Erythroblast (primary cell): ENCODE data around the gene NFIC.

Source experiments
- DNase-seq, 2 experiments: peaks; one replicate each; lab custom pipeline; 2025; lab: John Stamatoyannopoulos, UW
- GATA1 ChIP-seq: IDR thresholded peaks from 2 replicates; pipeline ENCODE4 v1.6.1; 2011; ENCODE audit warnings: low read depth, mild to moderate bottlenecking, control low read depth, low read length, moderate library complexity
- POLR2A ChIP-seq: IDR thresholded peaks from 2 replicates; pipeline ENCODE4 v1.6.1; 2011; ENCODE audit warnings: mild to moderate bottlenecking, low read length

The NFIC gene

GRCh38 chr19:3454656-3455392 is 88.4 kb downstream of the NFIC start:
- no peak for DNase-seq
- TF ChIP-seq GATA1 (no peak), POLR2A (no peak)

DNA sequence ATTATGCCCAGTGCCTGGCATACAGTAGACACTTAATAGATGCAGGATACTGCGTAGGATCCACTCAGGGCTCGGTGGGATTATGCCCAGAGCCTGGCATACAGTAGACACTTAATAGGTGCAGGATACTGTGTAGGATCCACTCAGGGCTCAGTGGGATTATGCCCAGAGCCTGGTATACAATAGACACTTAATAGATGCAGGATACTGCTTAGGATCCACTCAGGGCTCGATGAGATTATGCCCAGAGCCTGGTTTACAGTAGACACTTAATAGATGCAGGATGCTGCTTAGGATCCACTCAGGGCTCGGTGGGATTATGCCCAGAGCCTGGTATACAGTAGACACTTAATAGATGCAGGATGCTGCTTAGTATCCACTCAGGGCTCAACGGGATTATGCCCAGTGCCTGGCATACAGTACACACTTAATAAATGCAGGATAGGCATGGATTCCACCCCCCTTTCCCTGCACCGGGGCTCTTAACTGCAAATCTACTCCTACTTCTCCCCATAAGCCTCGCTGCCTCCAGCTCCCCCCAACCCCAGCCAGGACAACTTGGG is 89.1 kb downstream of the NFIC start:
- DNase-seq = no peak

DNA sequence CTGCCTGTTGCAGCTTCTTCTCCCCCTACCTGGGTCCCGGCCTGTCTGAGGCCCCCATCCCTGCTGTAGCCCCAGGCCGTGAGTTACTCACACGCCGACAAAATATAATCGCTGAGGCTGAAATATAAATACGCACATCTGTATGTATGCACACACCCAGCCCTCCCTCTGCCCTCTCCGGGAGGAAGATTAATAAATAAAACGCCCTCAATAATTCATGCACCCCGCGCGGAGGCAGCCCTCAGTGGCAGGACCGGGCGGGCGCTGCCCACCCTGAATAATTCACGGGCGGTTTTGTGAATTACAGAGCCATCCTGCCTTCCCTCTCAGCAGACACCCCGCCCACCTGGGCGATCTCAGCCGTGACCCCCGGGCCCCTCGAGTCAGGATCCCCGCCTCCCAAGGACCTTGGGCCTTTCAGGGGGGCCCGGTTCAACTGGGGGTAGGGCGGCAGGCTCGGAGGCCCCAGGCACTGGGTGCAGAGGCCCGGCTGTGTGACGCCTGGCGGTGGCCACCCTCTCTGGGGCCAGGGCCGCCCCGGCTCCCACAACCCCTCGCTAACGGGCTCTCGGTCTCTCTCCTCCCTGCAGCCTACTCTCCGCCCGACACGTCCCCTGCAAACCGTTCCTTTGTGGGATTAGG is 89.7 kb downstream of the NFIC start:
- TF ChIP-seq GATA1 = no peak
- TF ChIP-seq POLR2A = no peak
- no peak for DNase-seq

More for the DNA sequence above, 89.1 kb downstream of the NFIC start:
- TF ChIP-seq POLR2A = no peak
- TF ChIP-seq GATA1 = no peak

DNA sequence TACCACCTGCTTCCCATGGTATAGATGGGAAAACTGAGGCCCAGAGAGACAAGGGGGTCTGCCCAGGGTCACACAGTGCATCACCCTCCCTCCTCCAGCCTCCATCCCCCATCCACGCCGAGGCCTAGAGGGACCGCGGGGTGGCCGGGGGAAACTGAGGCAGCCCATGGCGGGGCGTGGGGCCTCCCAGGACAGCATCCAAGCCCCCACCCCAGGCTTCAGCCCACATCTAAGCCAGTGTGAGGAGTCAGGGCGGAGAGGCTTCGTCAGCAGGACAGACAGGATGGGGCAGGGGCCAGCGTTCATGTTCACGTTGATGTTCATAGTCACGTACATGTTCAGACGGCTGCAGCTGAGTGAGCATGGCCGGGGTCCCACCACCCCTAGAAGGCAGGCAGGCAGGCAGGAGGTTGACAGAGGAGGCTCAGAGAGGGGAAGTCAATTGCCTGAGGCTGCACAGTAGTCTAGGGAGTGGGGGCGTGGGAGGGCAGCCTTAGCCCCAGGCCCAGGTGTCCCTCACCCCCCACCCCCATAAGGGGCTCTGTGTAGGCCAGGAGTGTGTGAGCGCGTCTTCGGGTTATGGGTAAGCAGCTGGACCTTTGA is 90.6 kb downstream of the NFIC start:
- DNase-seq = no peak
- no peak for TF ChIP-seq POLR2A
- TF ChIP-seq GATA1 = no peak

- no peak for DNase-seq
- TF ChIP-seq GATA1 (no peak), POLR2A (no peak)
Measured at GRCh38 chr19:3457528-3458228, 91.3 kb downstream of the NFIC start.

DNA sequence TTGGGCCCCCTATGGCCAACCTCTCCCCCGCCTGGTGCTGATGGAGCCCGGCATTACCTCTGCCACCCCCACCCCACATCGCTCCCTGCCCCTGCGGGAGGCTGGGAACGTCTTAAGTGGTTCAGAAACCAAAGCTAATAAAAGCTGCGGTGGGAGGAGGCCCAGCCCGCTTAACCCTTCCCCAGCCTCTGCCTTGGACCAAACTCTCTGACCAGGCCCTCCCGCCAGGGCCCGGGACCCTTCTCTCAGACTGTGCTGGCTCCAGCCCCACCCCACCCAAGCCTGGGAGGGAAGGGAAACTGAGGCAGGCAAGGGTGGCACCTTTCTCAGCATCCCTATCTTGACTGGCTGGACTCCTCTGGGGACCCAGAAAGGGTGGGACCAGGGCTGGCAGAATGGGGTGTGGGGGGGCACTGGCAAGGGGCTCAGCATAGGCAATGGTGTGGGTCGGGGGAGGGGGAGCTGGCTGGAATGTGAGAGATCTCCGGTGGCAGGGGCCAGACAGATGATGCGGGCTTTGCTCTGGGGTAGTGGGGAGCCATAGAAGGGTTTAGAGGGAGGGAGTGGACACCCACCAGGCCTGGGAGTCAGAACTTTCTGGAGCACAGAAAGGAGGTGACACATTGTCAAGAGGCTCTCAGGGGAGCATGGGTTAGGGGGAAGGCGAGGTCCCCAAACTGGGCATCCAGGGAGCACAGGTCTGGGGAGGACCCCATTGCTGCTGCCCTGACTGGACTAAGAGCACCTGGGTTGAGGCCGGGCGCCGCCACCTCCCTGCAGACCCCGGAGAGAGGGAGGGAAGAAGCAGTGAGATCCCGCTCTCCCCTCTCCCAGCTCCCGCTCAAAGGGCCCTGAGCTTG is 92.1 kb downstream of the NFIC start:
- no peak for DNase-seq
- no peak for TF ChIP-seq GATA1
- TF ChIP-seq POLR2A = no peak

DNA sequence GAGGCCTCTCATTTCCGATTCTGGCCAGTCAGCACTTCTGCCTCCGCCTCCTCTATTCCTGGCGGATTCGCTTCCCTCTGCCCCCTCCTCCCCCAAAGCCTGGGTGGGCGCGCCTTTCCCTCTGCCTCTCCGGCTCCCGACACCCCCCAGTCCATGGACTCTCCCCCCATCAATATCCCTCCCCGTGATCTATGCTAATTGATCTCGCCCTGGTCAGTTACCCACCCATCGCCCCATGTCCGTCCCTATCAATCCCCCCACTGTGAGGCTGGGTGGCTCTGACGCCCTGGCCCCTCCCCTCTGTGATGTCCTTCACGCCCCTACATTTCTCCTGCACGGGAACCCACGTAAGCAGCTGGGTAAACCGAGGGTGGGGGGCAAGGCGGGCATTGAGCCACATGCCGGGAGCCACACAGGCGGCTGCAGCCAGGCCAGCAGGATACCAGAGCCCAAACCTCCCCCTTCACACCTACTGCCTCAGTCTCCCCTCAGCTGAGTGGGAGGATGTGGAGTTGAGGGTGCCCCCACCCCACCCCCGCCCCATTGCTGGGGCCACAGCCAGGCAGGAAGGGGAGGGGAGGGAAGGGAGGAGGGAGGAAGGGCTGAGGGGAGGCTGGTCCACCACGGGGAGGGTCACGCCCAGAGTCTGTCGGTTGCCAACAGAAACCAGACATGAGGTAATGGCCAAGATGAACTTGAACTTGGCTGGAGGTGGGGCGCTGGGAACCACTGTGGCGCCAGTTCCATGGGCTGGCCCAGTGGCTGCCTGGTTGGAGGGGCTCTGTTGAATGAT is 92.9 kb downstream of the NFIC start:
- TF ChIP-seq GATA1 (no peak), POLR2A (no peak)
- DNase-seq = peak; percentile 58 to 64

- no peak for TF ChIP-seq GATA1
- TF ChIP-seq POLR2A = no peak
- DNase-seq = no peak
Measured at GRCh38 chr19:3459965-3460582, 93.7 kb downstream of the NFIC start.

DNA sequence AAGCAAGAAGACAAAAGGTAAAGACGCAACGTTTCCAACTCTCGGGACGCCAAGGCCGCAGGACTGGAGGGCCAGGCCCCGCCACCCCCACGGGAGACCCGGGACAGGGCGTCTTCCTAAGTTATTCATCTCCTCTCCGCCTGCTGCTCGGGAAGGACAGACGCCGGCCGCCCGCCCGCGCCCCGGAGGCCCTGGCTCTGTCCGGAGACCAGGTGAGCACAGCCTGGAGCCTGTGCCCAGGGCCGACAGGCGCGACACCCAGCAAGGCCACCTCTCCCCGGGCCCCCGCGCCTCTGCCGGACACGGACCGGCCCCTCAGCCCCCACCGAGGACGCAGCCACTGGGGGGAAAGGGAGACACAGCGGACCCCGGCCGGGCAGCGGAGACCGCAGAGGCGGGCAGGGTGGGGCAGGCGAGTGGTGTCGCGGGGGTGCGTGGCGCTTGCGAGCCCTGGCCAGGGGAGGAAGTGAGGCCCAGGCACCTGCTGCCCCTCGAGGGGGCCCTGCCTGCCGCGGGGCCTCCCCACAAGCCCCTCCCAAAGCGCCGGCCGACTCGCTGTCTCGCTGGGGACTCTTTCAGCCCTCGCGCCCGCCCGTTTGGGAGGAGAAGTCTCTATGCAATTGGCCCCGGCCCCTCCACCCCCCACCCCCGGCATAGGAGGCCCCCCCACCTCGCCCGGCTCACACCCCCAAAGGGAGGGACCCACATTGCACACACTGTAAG is 96.8 kb downstream of the NFIC start:
- DNase-seq = no peak
- TF ChIP-seq POLR2A = no peak

DNA sequence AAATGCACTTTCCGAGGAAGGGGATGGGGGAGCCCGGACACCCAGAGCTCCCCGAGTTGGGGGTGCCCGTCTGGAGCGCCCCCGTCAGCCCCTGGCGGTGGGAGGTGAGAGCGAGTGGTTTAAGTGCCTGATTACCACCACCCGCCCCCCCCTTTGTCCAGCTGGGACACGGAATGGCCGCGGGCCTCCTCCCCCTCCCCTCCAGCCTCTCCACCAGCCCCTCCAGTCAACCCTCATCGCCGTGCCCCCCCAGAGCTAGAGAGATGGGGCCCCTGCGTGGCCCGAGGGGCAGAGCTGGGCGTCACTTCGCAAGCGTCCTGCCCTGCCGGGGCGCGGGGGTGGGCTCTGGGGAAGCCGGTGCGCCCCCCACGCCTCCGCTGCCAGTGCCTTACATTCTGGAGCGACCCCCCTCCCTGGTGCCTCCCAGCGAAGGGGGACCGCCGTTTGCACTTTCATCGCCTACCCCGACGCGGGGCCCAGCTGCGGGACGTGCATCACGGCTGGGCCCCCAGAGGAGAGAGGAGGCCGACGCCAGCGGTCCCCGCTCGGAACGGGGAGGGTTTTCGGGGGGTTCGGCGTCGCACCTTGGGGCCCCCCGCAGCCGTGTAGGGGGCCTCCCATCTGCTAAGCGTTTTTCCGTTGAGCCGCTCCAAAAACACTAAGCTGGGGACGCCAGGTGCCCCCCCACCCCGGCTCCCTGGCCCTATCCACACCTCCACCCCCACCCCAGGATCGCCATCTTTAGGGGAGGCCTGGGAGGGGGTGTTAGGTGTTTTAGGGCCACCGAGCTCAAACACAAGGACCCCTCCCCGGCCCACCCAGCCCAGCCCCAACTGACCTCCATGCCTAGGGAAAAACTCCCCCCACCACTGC is 97.6 kb downstream of the NFIC start:
- TF ChIP-seq GATA1 = no peak
- no peak for TF ChIP-seq POLR2A
- DNase-seq = no peak
